PFSK-1 (cell line): ENCODE results near the gene TFEB.

Experiments used
- POLR2AphosphoS5 ChIP-seq: IDR thresholded peaks from 2 replicates; pipeline ENCODE4 v1.6.1; 2012; ENCODE audit warnings: low read depth, mild to moderate bottlenecking, control low read depth, low read length, moderate library complexity
- REST ChIP-seq, 2 experiments: IDR thresholded peaks; 2 replicates each; pipeline versions ENCODE4 v1.6.1 to v1.8.0; 2011 to 2012; ENCODE audit warnings: low read depth in 2 of 2, low read length in 2 of 2, control low read depth in 1 of 2, inconsistent platforms in 1 of 2, mild to moderate bottlenecking in 1 of 2, moderate library complexity in 1 of 2; ENCODE audit not compliant: insufficient read depth in 1 of 2
- SIN3A ChIP-seq: IDR thresholded peaks from 2 replicates; pipeline ENCODE4 v1.6.1; 2012; ENCODE audit warnings: mild to moderate bottlenecking, low read length, moderate library complexity, borderline replicate concordance; ENCODE audit not compliant: insufficient read depth
- TAF1 ChIP-seq: IDR thresholded peaks from 2 replicates; pipeline ENCODE4 v1.6.1; 2012; ENCODE audit warnings: low read length, control low read depth, borderline replicate concordance; ENCODE audit not compliant: insufficient read depth

GRCh38 chr6:41652866-41653652 is 82.3 kb downstream of the TFEB start:
- TF ChIP-seq REST (IDR thresholded peaks at IDR 0.05; ENCODE audit: insufficient read depth in 1 of 2, low read depth in 2 of 2, low read length in 2 of 2) (no peak), POLR2AphosphoS5 (no peak), TAF1 (no peak), SIN3A (no peak)
